HG02642 (cell line): Measurements from ENCODE around the gene METTL24.
"Not testable (repeated sequence)": the region's sequence is repeated elsewhere in the genome, so short reads cannot be mapped to it uniquely, and the experiment has no call there.

Experiments used
- ATAC-seq: cut with Tn5 transposase; IDR thresholded peaks from one replicate; pipeline ENCODE4 v1.9.1; 2021; ENCODE audit warnings: mild to moderate bottlenecking; ENCODE audit not compliant: unreplicated experiment, poor library complexity

The METTL24 gene

GRCh38 chr6:110318971-110319370 is 39.2 kb downstream of the METTL24 start:
- no peak for ATAC-seq

GRCh38 chr6:110317646-110318045 is 40.5 kb downstream of the METTL24 start:
- no peak for ATAC-seq

- ATAC-seq = no peak
Observed at GRCh38 chr6:110317189-110317588, 41.0 kb downstream of the METTL24 start.

- ATAC-seq = no peak
Observed at GRCh38 chr6:110315869-110316398, 42.2 kb downstream of the METTL24 start.

- no peak for ATAC-seq
Observed at GRCh38 chr6:110315207-110315868, 42.8 kb downstream of the METTL24 start.

- ATAC-seq = no peak
Observed at GRCh38 chr6:110310861-110311446, 47.2 kb downstream of the METTL24 start.

- ATAC-seq = not testable (repeated sequence)
Observed at GRCh38 chr6:110309432-110309831, 48.7 kb downstream of the METTL24 start.

GRCh38 chr6:110307368-110307767 is 50.8 kb downstream of the METTL24 start:
- no peak for ATAC-seq

- ATAC-seq = not testable (repeated sequence)
Observed at GRCh38 chr6:110305832-110306231, 52.3 kb downstream of the METTL24 start.

GRCh38 chr6:110303692-110304091 is 54.5 kb downstream of the METTL24 start:
- not testable (repeated sequence) for ATAC-seq

- no peak for ATAC-seq
Observed at GRCh38 chr6:110298916-110299315, 59.2 kb downstream of the METTL24 start.

- ATAC-seq = no peak
Observed at GRCh38 chr6:110298411-110298810, 59.7 kb downstream of the METTL24 start.

- no peak for ATAC-seq
Observed at GRCh38 chr6:110296241-110297025, 61.7 kb downstream of the METTL24 start.

- ATAC-seq = no peak
Observed at GRCh38 chr6:110295451-110296165, 62.5 kb downstream of the METTL24 start.

GRCh38 chr6:110287462-110288341 is 70.4 kb downstream of the METTL24 start:
- no peak for ATAC-seq

- ATAC-seq = no peak
Observed at GRCh38 chr6:110285306-110286060, 72.7 kb downstream of the METTL24 start.

GRCh38 chr6:110284855-110285254 is 73.3 kb downstream of the METTL24 start:
- ATAC-seq = no peak

- no peak for ATAC-seq
Observed at GRCh38 chr6:110283657-110284056, 74.5 kb downstream of the METTL24 start.

- ATAC-seq = no peak
Observed at GRCh38 chr6:110282412-110282811, 75.7 kb downstream of the METTL24 start.
